ENCODE measurements around the gene CSDE1. TPM values are rescaled to one million over a fixed set of nuclear protein-coding genes. Genes with fewer than 3 reads are reported as not detected.
"Not testable (repeated sequence)": the region's sequence is repeated elsewhere in the genome, so short reads cannot be mapped to it uniquely, and the experiment has no call there.

The CSDE1 gene
- total RNA-seq (ENCODE audit: insufficient read depth, low replicate concordance), result 468 TPM

- peak; percentile 99 for DNase-seq (ENCODE audit: low spot score)
These were observed at the start of gene CSDE1 for GRCh38 chr1:114757455-114758255. Gene CSDE1 (minus strand): TSS chr1:114757984. CDS start chr1:114739890, 18,094 bp downstream.

GRCh38 chr1:114804449-114804848 is 46.7 kb upstream of the CSDE1 start:
- DNase-seq (ENCODE audit: low spot score), result not testable (repeated sequence)

- no peak for DNase-seq (ENCODE audit: low spot score)
These were observed 45.2 kb upstream of the CSDE1 start for GRCh38 chr1:114803001-114803400.

- DNase-seq (ENCODE audit: low spot score), result no peak
These were observed 36.3 kb upstream of the CSDE1 start for GRCh38 chr1:114794038-114794437.

GRCh38 chr1:114790581-114790980 is 32.8 kb upstream of the CSDE1 start:
- DNase-seq (ENCODE audit: low spot score), result not testable (repeated sequence)

- DNase-seq (ENCODE audit: low spot score), result not testable (repeated sequence)
These were observed 28.7 kb upstream of the CSDE1 start for GRCh38 chr1:114786440-114786839.

- DNase-seq (ENCODE audit: low spot score), result no peak
These were observed 24.7 kb upstream of the CSDE1 start for GRCh38 chr1:114782476-114782875.

GRCh38 chr1:114780344-114781226 is 22.8 kb upstream of the CSDE1 start, which contains the start of gene SIKE1:
Gene SIKE1 (minus strand): TSS chr1:114780685. CDS start chr1:114780607, 78 bp downstream.
- DNase-seq (ENCODE audit: low spot score), result peak; percentile 98

GRCh38 chr1:114779722-114780121 is 21.9 kb upstream of the CSDE1 start:
- DNase-seq (ENCODE audit: low spot score), result no peak

GRCh38 chr1:114776726-114777125 is 18.9 kb upstream of the CSDE1 start:
- DNase-seq (ENCODE audit: low spot score), result not testable (repeated sequence)

- DNase-seq (ENCODE audit: low spot score), result no peak
These were observed 14.2 kb upstream of the CSDE1 start for GRCh38 chr1:114771992-114772391.

GRCh38 chr1:114770989-114771388 is 13.2 kb upstream of the CSDE1 start:
- DNase-seq (ENCODE audit: low spot score), result no peak

- no peak for DNase-seq (ENCODE audit: low spot score)
These were observed 6.9 kb upstream of the CSDE1 start for GRCh38 chr1:114764689-114765088.

- no peak for DNase-seq (ENCODE audit: low spot score)
These were observed 560 bp upstream of the CSDE1 start for GRCh38 chr1:114758256-114758832.

GRCh38 chr1:114756949-114757454 is 782 bp downstream of the CSDE1 start:
- peak; percentile 21 for DNase-seq (ENCODE audit: low spot score)

GRCh38 chr1:114756009-114756892 is 1.5 kb downstream of the CSDE1 start:
- no peak for DNase-seq (ENCODE audit: low spot score)

GRCh38 chr1:114755006-114755931 is 2.5 kb downstream of the CSDE1 start:
- no peak for DNase-seq (ENCODE audit: low spot score)

- DNase-seq (ENCODE audit: low spot score), result not testable (repeated sequence)
These were observed 4.1 kb downstream of the CSDE1 start for GRCh38 chr1:114753702-114754101.

GRCh38 chr1:114753143-114753542 is 4.6 kb downstream of the CSDE1 start:
- no peak for DNase-seq (ENCODE audit: low spot score)

GRCh38 chr1:114750780-114751179 is 7.0 kb downstream of the CSDE1 start:
- DNase-seq (ENCODE audit: low spot score), result no peak

Data from umbilical cord (tissue), 2 donors.